ENCODE results near the gene ATP2C2.

GRCh38 chr16:84414789-84415326 lies 46.5 kb downstream of the ATP2C2 start:
- no peak for TF ChIP-seq POLR2AphosphoS5 (IDR thresholded peaks at IDR 0.05; ENCODE audit: low read depth, low read length)
- TF ChIP-seq POLR2A (IDR thresholded peaks at IDR 0.05; ENCODE audit: low read depth, low read length), result no peak
- TF ChIP-seq SPI1 (IDR thresholded peaks at IDR 0.05; ENCODE audit: low read depth, low read length), result no peak
- TF ChIP-seq TAF1 (IDR thresholded peaks at IDR 0.05; ENCODE audit: low read depth, low read length), result no peak
- TF ChIP-seq PAX5 (IDR thresholded peaks at IDR 0.05; ENCODE audit: insufficient read depth, low read length, severe bottlenecking), result no peak
